GM19023 (cell line): ENCODE results near the gene SCUBE1.

ENCODE experiments used
- ATAC-seq: cut with Tn5 transposase; IDR thresholded peaks from one replicate; pipeline ENCODE4 v1.9.1; 2021; ENCODE audit warnings: mild to moderate bottlenecking, moderate library complexity; ENCODE audit not compliant: unreplicated experiment

Gene SCUBE1

DNA sequence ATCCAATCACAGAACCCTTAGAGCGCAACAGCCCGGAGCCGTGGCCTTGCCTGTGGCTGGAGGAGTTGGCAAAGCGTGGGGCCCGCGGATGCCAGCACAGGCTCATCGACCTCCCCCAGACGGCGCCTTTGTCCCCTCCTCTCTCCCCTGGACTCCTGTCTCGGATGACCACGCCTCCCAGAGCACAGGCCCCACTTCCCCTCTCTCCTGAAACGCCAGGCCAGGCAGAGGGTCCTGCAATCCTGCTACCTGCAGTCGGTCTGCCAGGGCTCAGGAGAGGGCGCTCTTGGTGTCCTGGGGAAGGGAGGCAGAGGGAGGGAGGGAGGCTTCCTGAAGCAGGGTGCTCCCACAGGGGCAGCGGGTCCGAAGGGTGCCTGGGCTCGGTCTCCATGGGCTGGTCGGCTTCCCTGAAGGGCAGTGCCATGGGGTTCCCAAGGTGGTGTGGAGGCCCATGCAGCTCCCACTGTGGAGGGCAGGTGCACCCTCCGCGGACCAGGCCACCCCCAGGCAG lies 139.6 kb downstream of the SCUBE1 start:
- ATAC-seq: no peak

DNA sequence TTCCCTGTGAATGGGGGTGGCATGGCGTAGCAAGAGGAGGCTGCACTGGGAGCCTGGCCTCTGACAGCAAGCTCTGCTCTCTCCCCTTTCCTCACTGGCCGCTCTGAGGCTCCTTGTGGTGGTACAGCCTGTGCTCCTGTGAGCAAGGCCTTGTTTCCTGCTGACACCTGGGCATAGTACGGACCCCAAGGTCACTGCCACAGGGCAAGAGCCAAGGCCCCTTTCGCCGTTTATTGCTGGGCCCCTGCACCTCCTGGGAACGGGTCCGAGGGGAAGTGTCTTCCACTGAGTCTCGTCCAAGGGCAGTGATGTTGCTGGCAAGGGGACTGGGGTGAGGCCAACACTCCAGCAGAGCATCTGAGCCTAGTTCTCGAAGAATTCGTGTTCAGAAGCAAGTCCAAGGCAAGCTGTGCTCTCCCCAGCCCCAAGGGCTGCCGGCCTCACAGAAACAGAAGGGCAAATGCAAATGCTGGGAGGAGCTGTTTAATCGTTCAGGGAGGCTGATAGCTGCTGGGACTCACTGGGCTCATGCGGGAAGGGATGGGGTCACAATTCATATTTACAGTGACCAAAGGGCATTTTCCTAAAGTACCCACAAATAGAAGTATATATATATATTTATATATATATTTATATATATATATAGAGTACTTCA lies 140.3 kb downstream of the SCUBE1 start:
- no peak for ATAC-seq

DNA sequence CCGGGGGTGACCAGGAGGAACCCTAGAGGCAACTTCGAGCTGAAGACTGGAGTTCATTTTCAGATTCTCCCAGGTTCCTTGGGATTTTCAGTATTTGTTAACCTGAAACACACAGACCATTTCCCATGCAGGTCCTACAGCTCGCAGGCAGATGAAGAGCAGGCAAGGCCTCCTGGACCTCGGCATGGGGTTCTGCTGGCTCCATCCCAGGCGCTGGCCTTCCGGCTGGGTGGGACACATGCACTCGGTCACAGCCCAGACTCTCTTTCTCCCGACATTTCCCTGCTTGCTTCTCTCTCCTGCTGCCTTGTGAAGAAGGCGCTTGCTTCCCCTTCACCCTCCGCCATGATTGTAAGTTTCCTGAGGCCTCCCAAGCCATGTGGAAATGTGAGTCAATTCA lies 140.8 kb downstream of the SCUBE1 start:
- no peak for ATAC-seq

DNA sequence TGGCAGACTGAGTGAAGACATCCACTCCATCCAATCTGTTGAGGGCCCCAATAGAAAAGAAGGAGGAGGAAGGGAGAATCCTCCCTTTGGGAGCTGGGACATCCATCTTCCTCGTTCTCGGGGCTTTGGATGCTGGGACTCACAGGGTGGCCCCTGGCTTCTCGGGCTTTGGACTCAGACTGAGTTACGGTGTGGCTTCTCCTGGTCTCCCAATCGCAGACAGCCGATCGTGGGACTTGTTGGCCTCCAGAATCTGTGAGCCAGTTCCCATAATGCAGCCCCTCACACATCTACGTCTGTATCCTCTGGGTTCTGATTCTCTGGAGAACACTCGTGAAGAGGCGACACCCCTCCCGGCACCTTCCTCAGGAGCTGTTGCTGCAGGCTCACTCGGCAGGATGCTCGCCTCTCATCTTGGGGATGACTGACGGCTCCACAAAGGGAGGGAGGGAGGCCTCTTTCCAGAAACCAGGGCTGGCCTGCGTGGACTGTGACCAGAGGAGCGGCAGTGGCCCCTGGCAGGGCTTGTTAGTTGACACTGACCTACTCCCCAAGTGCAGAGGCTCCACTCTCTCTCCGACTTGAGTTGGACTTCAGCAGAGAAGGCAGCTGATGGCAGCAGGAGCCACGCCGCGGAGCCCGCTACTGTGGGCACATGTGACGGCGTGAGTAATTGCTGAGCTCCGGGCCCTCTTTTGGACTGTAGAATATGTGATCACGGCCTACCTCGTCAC lies 141.5 kb downstream of the SCUBE1 start:
- ATAC-seq: no peak

DNA sequence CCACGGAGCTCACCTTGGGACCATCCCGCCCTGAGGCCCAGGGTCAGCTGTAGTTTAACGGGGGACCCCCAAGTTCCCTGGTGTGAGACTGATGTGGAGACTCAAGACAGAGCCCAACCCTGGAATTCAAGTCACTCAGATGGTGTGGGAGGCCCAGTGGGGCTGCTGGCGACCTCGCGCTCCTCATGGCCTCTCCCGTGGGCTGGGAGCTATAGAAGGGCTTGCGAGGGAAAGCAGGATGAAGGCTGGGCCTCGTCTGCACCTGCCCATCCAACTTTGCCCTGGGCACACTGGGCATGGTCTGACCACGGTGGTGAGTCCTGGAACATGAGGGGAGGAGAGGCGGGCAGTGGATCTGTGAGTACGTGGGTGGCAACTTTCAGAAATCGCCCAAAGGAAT lies 142.6 kb downstream of the SCUBE1 start:
- ATAC-seq: no peak

DNA sequence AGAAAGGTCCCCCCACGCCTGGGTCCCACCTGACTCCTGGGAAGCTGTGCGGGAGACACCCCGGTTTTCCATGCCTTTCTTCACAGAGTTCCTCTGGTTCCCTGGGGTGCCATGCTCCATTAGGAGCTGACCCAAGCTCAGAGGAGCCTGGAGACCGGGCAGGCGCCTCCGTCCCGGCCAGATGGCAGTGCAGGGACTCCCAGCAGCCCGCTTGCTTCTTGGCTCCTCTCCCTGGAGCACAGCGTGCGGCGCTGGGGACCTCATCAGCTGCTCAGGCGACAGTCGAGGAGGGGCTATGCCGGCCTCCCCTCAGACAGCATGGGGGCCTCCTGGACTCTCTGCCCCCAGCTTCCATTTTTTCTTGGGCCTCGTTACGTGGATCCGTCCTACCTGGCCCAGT lies 143.1 kb downstream of the SCUBE1 start:
- no peak for ATAC-seq

DNA sequence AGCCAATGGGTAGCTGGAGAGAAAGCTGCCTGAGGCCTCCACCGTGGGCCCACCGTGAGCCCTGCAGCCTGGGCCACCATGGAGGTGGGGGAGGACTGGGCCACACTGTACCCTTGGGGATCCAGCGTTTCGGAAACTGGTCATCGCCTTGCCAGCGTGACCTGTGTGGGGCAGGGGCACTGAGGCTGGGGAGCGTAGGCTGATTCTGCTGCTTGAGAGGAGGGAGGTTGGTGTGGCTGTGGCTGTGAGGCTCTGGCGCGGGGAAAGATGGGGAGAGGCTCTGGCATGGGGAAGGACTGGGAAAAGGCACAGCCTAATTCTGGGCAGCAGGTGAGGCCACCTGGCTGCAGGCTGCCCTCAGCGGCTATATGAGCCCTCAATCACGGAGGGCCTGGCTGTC lies 143.6 kb downstream of the SCUBE1 start:
- ATAC-seq: no peak

DNA sequence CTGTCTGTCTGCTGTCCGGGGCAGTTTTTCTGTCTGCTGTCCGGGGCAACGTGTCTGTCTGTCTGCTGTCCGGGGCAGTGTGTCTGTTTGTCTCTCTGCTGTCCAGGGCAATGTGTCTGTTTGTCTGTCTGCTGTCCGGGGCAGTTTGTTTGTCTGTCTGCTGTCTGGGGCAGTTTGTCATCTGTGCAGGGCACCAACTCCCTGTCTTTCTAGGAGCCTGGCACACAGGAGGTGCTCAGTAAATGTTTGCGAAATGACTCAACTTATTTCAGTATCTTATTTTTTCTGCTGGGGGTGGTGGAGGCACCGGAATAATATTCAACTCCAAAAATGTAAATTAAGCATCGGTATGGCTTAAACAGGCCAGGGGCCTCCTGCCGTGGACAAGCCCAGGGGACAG lies 144.2 kb downstream of the SCUBE1 start:
- ATAC-seq: no peak

DNA sequence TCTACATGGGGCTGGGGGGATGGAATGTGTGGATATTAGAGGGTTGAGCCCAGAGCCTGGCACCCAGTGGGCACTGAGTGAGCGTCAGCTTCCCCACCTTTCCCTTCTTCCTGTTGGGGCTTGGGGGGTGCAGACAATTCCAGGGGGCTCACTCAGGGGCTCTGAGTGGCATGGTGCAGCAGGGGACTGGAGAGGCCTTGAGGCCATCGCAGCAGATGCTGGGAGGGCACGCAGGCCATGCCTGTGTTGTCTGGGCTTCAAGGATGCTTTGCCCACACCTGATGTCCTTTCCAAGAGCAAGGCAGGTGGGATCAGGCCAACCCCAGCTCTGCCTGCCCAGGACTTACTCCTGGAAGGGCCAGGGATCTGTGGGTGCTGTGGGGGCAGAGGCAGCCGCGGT lies 145.0 kb downstream of the SCUBE1 start:
- no peak for ATAC-seq

DNA sequence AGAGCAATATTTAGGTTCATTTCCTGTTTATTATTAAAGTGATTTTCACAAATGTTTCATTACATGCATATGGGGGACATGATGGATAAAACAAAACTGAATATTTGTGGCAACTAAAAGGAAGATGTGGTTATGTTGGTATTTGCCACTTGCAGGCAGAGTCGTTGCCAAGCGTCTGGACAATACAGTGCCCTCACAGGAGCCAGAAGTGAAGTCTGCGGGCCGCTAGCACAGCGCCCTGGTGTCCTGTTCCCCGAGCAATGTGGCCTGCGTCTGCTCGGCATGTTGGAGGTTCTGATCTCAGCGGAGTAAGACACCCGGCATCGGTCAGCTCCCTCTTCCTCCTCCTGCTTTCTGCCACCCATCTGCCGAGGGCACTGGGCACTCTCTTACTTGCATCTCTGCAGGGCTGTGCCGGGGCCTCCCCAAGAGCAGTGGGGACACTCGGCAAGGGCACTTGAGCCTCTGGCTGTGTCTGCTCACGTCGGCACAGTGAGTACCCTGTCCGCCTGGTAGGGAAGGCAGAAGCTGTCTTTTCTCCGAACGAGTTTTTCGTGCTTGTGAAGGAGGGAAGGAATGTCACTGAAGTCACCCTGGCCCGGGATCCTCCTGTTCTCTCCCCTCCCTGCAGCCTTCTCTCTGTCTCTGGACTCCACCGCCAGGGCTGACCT lies 145.8 kb downstream of the SCUBE1 start:
- ATAC-seq: no peak

DNA sequence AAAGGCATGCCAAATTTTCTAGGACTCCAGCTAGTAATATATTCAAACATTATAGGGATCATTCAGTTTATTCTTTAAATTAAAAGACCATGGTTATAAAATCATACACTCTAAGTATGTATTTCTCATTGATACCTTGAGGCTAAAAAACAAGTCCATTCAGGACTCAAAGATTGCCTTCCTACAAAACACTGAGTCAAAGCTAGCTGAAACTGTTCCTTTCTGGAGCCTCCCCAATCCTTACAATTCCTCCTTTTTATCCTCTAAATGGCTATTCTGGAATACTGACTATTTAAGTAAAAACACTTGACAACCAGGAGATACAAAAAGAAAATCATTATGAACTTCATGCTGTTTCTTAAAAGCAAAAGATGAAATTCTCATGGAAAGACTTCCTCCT lies 151.3 kb downstream of the SCUBE1 start:
- ATAC-seq: no peak

DNA sequence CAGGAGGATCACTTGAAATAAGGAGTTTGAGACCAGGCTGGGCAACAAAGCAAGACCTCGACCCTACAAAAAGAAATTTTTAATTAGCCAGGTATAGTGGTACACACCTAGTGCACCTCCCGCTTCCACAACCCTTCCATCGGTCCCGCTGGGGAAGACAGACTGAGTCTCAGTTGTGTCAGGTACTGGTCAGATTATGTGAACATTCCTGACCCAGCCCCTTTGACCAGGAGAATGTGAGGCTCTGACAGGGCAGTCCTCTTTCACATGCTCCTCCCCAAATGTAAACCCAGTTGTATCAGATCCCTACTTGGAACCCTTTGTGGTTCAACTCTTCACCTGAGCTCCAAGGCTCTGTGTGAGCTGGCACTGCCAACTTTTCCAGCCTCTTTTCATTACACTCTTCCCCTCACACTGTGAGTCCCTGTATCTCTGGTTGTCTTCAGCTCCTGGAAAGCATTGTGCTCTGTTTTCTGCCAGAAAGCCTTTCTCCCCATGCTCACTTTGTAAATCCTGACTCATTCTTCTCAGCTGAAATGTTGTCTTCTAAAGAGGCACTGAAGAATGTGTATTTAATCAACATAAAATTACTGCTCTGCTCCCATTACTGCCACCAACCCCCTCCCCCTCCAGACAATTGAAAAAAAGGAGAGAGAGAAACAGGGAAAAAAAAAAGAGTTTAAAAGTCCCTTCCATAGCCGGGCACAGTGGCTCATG lies 154.2 kb downstream of the SCUBE1 start:
- ATAC-seq: no peak

DNA sequence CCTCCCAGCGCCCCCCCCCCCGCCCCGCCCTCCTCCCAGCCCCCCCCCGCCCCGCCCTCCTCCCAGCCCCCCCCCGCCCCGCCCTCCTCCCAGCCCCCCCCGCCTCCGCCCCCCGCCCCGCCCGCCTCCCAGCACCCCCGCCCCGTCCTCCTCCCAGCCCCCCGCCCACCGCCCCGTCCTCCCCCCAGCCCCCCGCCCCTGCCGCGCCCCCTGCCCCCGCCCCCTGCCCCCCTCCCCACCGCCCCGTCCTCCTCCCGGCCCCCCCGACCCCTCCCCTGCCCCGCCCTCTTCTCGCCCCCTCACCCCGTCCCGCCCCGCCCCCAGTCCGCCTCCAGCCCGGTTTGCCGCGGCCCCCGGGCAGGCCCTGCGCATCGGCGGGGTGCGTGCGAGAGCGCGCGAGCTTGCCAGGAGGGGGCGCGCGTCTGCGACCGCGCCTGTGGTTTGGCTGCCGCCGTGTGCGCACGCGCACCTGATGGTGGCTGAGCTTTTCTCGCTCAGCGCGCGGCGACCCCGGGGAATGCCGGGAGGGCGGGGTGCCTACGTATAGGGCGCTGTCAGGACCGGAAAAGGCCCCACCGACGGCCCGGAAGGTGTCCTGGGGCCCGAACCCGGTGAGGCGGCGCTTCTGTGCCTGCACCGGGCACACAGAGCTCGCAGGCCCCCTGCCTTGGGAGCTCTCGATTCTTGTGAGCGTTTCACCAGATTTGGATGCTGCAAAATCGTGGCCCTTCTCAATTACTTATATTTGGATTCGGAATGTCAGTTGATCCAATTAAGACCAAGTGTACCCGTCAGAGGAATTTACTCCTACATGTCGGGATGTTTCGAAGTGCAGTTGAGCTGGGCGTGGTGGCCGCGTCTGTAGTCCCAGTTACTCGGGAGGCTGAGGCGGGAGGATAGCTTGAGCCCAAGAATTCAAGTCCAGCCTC lies 155.7 kb downstream of the SCUBE1 start:
- peak; percentile 80 for ATAC-seq

DNA sequence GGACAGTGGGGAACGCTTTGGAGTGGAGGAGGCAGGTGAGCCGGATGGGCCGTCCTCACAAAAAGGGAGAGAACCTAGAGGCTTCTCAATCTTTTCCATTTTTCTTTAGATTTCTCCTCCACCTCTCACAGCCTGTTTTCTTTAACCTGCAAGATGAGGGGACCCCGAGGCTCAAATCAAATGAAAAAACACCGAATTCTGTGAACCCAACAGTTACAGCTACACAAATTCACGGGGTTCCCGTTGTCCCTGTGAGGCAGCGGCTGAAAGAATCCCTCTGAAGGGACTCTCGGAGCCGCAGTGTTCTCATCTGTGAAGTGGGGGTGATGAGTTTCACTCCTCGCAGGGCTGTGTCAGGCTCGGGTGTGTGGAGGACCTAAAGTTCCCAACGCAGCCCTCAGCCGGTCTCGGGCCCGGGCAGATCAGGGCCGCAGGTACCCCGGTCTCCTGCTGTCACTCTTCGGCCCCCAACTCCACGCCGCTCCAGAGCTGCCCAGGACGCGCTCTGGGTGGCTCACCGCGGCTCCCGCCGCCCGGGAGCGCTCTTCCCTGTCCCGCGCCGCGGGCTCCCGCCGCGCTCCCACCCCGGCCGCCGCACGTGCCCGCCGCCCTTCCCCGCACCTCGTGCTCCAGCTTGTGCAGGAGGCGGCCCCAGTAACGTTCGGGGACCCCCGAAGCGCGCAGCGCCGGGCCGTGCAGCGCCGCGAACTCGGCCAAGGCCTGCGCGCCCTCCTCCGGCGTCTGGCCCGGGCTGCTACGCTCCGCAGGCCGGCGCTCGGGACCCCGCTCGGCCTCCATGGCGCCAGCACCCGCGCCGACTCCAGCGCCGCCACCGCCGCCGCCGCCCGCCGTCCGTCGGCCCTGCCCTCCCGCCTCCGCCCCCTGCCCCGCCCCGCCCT lies 156.7 kb downstream of the SCUBE1 start, which contains the start of gene TTLL12:
TSS of gene TTLL12 (minus strand) at position 863 of the 899 bp plus-strand sequence. CDS start at position 798, 65 bp downstream.
- peak; percentile 47 for ATAC-seq

DNA sequence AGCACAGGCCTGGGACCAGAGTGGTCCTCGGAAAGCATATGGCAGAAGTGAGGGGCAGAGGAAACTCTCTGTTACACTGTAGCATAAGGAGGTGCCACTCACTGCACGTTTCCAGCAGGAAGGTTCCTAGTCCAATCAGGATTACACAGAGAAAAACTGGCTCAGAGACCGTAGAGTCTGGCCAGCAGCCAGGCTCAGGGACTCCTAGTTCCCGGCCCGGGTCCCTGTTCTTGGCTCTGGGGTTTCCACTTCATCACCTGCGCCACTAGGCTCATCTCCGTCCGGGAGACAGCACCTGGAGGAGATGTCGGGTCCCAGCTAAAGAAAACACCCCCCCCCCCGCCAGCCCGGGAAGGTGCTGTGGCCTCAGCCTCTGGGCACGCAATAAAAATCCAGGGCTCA lies 157.3 kb downstream of the SCUBE1 start:
- ATAC-seq: no peak

DNA sequence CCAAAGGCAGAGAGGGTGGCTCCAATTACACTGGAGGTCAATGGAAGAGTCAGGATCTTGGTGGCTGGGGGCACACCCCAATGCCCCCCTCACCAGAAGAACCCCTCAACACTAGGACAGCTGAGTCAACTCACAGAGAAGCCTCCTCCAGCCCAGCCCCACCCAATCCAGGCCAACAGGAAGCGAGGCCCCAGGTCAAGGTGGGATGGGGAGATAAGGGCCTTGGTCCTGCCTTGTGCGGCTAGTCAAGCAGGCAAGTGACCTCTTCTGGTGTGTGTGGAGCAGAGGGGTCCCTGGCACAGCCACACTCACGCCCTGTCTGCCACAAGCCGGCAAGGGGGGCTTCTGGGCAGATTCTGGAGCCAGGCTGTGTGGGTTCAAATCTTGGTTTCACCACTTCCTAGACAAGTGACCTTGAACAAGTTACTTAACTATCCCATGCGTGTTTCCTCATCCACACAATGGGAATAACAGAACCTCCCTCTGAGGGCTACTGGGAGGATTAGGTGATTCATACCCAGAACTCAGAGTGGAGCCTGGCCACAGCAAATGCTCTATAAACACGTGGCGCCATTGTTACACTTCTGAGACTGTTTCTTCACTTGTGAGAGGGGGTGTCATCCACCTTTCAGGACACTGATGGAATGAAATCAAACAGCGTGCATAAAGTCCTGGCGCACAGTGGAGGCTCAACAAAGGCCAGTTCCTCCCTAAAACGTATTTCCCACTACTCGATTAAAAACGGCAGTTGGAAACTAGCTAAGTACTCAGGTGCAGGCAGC lies 159.5 kb downstream of the SCUBE1 start:
- no peak for ATAC-seq

DNA sequence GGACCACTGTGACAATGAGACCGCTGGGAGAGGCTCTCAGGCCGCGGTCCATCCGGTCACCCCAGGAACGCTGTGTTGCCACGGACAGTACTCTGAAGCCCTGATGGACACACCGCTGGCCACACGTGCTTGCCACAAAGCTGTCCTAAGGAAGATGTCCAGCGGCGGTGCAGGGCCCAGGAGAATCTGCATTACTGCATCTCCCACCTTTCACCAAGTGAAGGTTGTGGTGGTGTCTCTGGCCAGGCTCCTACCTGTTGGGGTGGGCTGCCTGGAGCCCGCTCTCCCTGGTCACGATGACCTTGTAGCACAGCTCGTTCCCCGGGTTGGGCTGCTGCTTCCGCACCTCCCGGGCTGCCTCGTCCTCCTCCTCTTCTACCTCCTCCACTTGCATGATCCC lies 160.4 kb downstream of the SCUBE1 start:
- ATAC-seq: no peak

DNA sequence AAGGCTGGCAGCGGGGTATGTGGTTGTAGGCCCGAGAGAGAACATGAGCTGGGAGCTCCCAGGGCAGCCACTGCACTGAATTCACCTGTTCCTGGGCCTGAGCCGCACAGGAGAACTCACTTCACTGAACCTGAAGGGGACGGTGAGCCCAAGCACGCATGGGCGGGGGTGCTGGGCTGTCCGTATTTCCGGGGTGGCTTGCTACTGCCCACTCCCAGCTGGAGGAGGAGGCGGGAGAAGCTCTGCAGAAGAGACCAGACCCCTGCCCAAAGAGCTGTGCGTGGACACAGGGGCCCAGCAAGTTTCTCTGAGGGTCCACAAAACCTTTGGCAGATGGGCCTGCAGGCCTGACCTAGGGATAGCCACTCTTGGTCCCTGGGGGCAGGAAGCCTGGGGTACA lies 161.1 kb downstream of the SCUBE1 start:
- ATAC-seq: no peak
